Gastrocnemius medialis (tissue), 4 donors: Measurements from ENCODE around the gene MRPL3. TPM values are rescaled to one million over a fixed set of nuclear protein-coding genes. Genes with fewer than 3 reads are reported as not detected.

Experiments used
- ATAC-seq, 2 donors: fragments of 150-250 bp; one replicate each; pipeline ENCODE4 v1.9.1; 2016
- DNase-seq, 2 donors: peaks; one replicate each; pipeline ENCODE4 v3.0.0-alpha.2; 2019
- H3K27ac ChIP-seq, 4 donors: fragments of 200-600 bp; sonication (generic); 1 replicate in 1 of 4; 2 replicates in 3 of 4; pipeline ENCODE4 v1.5.1; 2016 to 2018; ENCODE audit warnings: mild to moderate bottlenecking in 2 of 4, moderate library complexity in 1 of 4
- H3K27me3 ChIP-seq, 3 donors: fragments of 200-600 bp; sonication (generic) in 2 of 3; 1 replicate in 1 of 3; 2 replicates in 2 of 3; pipeline versions ENCODE4 v1.5.1 to v1.6.0; 2016 to 2019; ENCODE audit warnings: mild to moderate bottlenecking in 1 of 3, moderate library complexity in 1 of 3
- H3K36me3 ChIP-seq, 2 donors: fragments of 200-600 bp; sonication (generic) in 1 of 2; one replicate each; pipeline ENCODE4 v1.5.1; 2017 to 2018
- H3K4me1 ChIP-seq, 2 donors: fragments of 200-600 bp; sonication (generic) in 1 of 2; one replicate each; pipeline ENCODE4 v1.5.1; 2016 to 2017; ENCODE audit warnings: mild to moderate bottlenecking in 2 of 2
- H3K4me3 ChIP-seq, 4 donors: fragments of 200-600 bp; sonication (generic) in 3 of 4; 1 replicate in 1 of 4; 2 replicates in 3 of 4; pipeline ENCODE4 v1.5.1; 2016 to 2019; ENCODE audit warnings: mild to moderate bottlenecking in 2 of 4
- H3K9me3 ChIP-seq, 3 donors: fragments of 200-600 bp; sonication (generic) in 2 of 3; 1 replicate in 1 of 3; 2 replicates in 2 of 3; pipeline ENCODE4 v1.5.1; 2016 to 2019
- CTCF ChIP-seq, 5 experiments: fragments of 450-650 bp in 3 of 5; fragments of 200-600 bp in 2 of 5; sonication (generic) in 2 of 5; IDR thresholded peaks in 4 of 5; conservative IDR thresholded peaks in 1 of 5; 1 replicate in 4 of 5; 2 replicates in 1 of 5; pipeline ENCODE4 v1.5.1; 2016 to 2019; ENCODE audit warnings: antibody characterized with exemption in 5 of 5, mild to moderate bottlenecking in 3 of 5, moderate library complexity in 3 of 5
- POLR2A ChIP-seq, 2 donors: fragments of 450-650 bp; IDR thresholded peaks; one replicate each; pipeline ENCODE4 v1.6.1; 2017; ENCODE audit warnings: antibody characterized with exemption in 2 of 2, mild to moderate bottlenecking in 2 of 2, moderate library complexity in 2 of 2
- in situ Hi-C, 4 donors: fragments of 200-750 bp; cut with MboI; loops; one replicate each; pipeline versions ENCODE4 v1.15.0 to v1.8.0; 2017; ENCODE audit warnings: low sequenced_read_pairs in 4 of 4
- intact Hi-C: fragments of 100-400 bp; cut with DNase I; formaldehyde crosslinking; loops from one replicate; pipeline ENCODE4 v1.15.1; 2023; ENCODE audit warnings: low total_unique reads
- total RNA-seq, 4 donors: library from RNA; depleted of rRNA; stranded (reverse); fragments of >200 nt; gene quantifications; one replicate each; pipeline versions ENCODE4 v1.1.0 to v1.2.3, GENCODE V29; 2016

MRPL3 gene
- total RNA-seq, 4 donors from 2014 or later, result 72.3 to 109 (median 97.1) TPM

- TF ChIP-seq CTCF (IDR thresholded peaks at IDR 0.05 in 4 of 5, conservative IDR thresholded peaks at IDR 0.05 in 1 of 5) (no peak), POLR2A (IDR thresholded peaks at IDR 0.05) (no peak)
- H3K27ac ChIP-seq, result no peak overlapping the region
- peaks cover 0 to 44% of the 10 kb centered on the region in 2 donors for H3K36me3 ChIP-seq
- H3K4me1 ChIP-seq, result no peaks in the 10 kb centered on the region
- ATAC-seq (no peak), DNase-seq (no peak)
- no peak overlapping the region for H3K4me3 ChIP-seq
- in situ Hi-C loops (no loop called here), intact Hi-C loops (no loop called here)
- H3K27me3 ChIP-seq, result no peaks in the 10 kb centered on the region
- no peaks in the 10 kb centered on the region for H3K9me3 ChIP-seq
These were observed 32.4 kb downstream of the MRPL3 start for GRCh38 chr3:131470377-131470776.

GRCh38 chr3:131458653-131459052 lies 44.1 kb downstream of the MRPL3 start:
- no peaks in the 10 kb centered on the region for H3K9me3 ChIP-seq
- no peak overlapping the region for H3K4me3 ChIP-seq
- DNase-seq, result no peak
- in situ Hi-C loops, result no loop called here
- ATAC-seq, result no peak
- H3K27me3 ChIP-seq, result no peaks in the 10 kb centered on the region
- H3K36me3 ChIP-seq, result peaks cover 0 to 31% of the 10 kb centered on the region in 2 donors
- intact Hi-C loops, result no loop called here
- no peak overlapping the region for H3K27ac ChIP-seq
- TF ChIP-seq POLR2A (IDR thresholded peaks at IDR 0.05), result no peak
- TF ChIP-seq CTCF (IDR thresholded peaks at IDR 0.05 in 4 of 5, conservative IDR thresholded peaks at IDR 0.05 in 1 of 5), result no peak
- H3K4me1 ChIP-seq, result peaks cover 3 to 4% of the 10 kb centered on the region in 2 donors

- TF ChIP-seq POLR2A (IDR thresholded peaks at IDR 0.05), result no peak
- TF ChIP-seq CTCF (IDR thresholded peaks at IDR 0.05 in 4 of 5, conservative IDR thresholded peaks at IDR 0.05 in 1 of 5), result no peak
- Histone ChIP-seq H3K9me3 (no peaks in the 10 kb centered on the region), H3K36me3 (peaks cover 0 to 22% of the 10 kb centered on the region in 2 donors), H3K4me1 (peaks cover 4 to 8% of the 10 kb centered on the region in 2 donors), H3K4me3 (no peak overlapping the region), H3K27ac (no peak overlapping the region), H3K27me3 (no peaks in the 10 kb centered on the region)
- intact Hi-C loops (no loop called here), in situ Hi-C loops (no loop called here)
- no peak for ATAC-seq
- no peak for DNase-seq
These were observed 45.6 kb downstream of the MRPL3 start for GRCh38 chr3:131457220-131457619.

GRCh38 chr3:131454501-131454900 lies 48.3 kb downstream of the MRPL3 start:
- H3K4me1 ChIP-seq, result peaks cover 17 to 24% of the 10 kb centered on the region in 2 donors
- ATAC-seq, result peak; percentile 36 to 54
- in situ Hi-C loops, result no loop called here
- no peak overlapping the region for H3K27ac ChIP-seq
- TF ChIP-seq POLR2A (IDR thresholded peaks at IDR 0.05) (no peak), CTCF (IDR thresholded peaks at IDR 0.05 in 4 of 5, conservative IDR thresholded peaks at IDR 0.05 in 1 of 5) (no peak)
- H3K27me3 ChIP-seq, result no peaks in the 10 kb centered on the region
- intact Hi-C loops, result no loop called here
- H3K36me3 ChIP-seq, result peaks cover 0 to 7% of the 10 kb centered on the region in 2 donors
- no peak overlapping the region for H3K4me3 ChIP-seq
- H3K9me3 ChIP-seq, result no peaks in the 10 kb centered on the region
- no peak for DNase-seq

- Histone ChIP-seq H3K4me1 (peaks cover 17 to 24% of the 10 kb centered on the region in 2 donors), H3K9me3 (no peaks in the 10 kb centered on the region), H3K36me3 (no peaks in the 10 kb centered on the region), H3K4me3 (no peak overlapping the region), H3K27me3 (no peaks in the 10 kb centered on the region), H3K27ac (no peak overlapping the region)
- ATAC-seq (no peak), DNase-seq (no peak)
- intact Hi-C loops (no loop called here), in situ Hi-C loops (no loop called here)
- TF ChIP-seq POLR2A (IDR thresholded peaks at IDR 0.05), result no peak
- no peak for TF ChIP-seq CTCF (IDR thresholded peaks at IDR 0.05 in 4 of 5, conservative IDR thresholded peaks at IDR 0.05 in 1 of 5)
These were observed 49.2 kb downstream of the MRPL3 start for GRCh38 chr3:131453533-131453932.
